CD8-positive, alpha-beta memory T cell (primary cell): ENCODE results near the gene STYK1. TPM values are rescaled to one million over a fixed set of nuclear protein-coding genes. Genes with fewer than 3 reads are reported as not detected.
"Not testable (repeated sequence)": the region's sequence is repeated elsewhere in the genome, so short reads cannot be mapped to it uniquely, and the experiment has no call there.

Source experiments
- CTCF ChIA-PET: fragments of 350-600 bp; sonication (Branson Sonifier 250); formaldehyde crosslinking; loops from one replicate; lab custom pipeline; 2021; ENCODE audit warnings: antibody characterized with exemption; lab: Charles Lee
- POLR2A ChIA-PET: fragments of 350-600 bp; sonication (Branson Sonifier 250); formaldehyde crosslinking; loops from one replicate; lab custom pipeline; 2021; ENCODE audit warnings: antibody characterized with exemption; lab: Charles Lee
- DNase-seq, 5 donors: peaks; one replicate each; pipeline versions ENCODE4 v3.0.0 to v3.0.0-alpha.2; 2020 to 2022; ENCODE audit warnings: mixed read lengths in 1 of 5
- H3K27ac ChIP-seq: one replicate; pipeline ENCODE4 v1.7.0; 2013; ENCODE audit warnings: low read depth, mild to moderate bottlenecking, low read length, moderate library complexity
- H3K27me3 ChIP-seq: 2 replicates; pipeline ENCODE4 v1.7.0; 2013; ENCODE audit warnings: low read length, mild to moderate bottlenecking; ENCODE audit not compliant: insufficient read depth, poor library complexity, severe bottlenecking
- H3K36me3 ChIP-seq: 2 replicates; pipeline ENCODE4 v1.7.0; 2013; ENCODE audit warnings: mild to moderate bottlenecking, low read length, moderate library complexity; ENCODE audit not compliant: insufficient read depth
- H3K4me1 ChIP-seq: 2 replicates; pipeline ENCODE4 v1.7.0; 2013; ENCODE audit warnings: mild to moderate bottlenecking, low read length, moderate library complexity; ENCODE audit not compliant: insufficient read depth
- H3K4me3 ChIP-seq: 2 replicates; pipeline ENCODE4 v1.7.0; 2013; ENCODE audit warnings: mild to moderate bottlenecking, low read length
- H3K9me3 ChIP-seq: 2 replicates; pipeline ENCODE4 v1.7.0; 2013; ENCODE audit warnings: mild to moderate bottlenecking, low read length
- H3K27ac Mint-ChIP-seq, 8 donors: one replicate each; pipeline ENCODE4 v1.8.0; 2020 to 2021; ENCODE audit warnings: mixed read lengths in 8 of 8, mild to moderate bottlenecking in 6 of 8, inconsistent platforms in 3 of 8, moderate library complexity in 3 of 8
- H3K27me3 Mint-ChIP-seq, 2 donors: one replicate each; pipeline ENCODE4 v1.8.0; 2020 to 2021; ENCODE audit warnings: mixed read lengths in 2 of 2, mild to moderate bottlenecking in 1 of 2, moderate library complexity in 1 of 2
- H3K36me3 Mint-ChIP-seq, 3 donors: one replicate each; pipeline ENCODE4 v1.8.0; 2020 to 2021; ENCODE audit warnings: mixed read lengths in 3 of 3, inconsistent platforms in 1 of 3, mild to moderate bottlenecking in 1 of 3
- H3K4me1 Mint-ChIP-seq, 3 donors: one replicate each; pipeline ENCODE4 v1.8.0; 2020 to 2021; ENCODE audit warnings: mixed read lengths in 3 of 3, inconsistent platforms in 1 of 3, mild to moderate bottlenecking in 1 of 3
- H3K4me3 Mint-ChIP-seq, 7 donors: one replicate each; pipeline ENCODE4 v1.8.0; 2020 to 2021; ENCODE audit warnings: mixed read lengths in 7 of 7, mild to moderate bottlenecking in 6 of 7, moderate library complexity in 4 of 7, inconsistent platforms in 2 of 7
- H3K9me3 Mint-ChIP-seq, 5 donors: one replicate each; pipeline ENCODE4 v1.8.0; 2020 to 2022; ENCODE audit warnings: mixed read lengths in 5 of 5, mild to moderate bottlenecking in 3 of 5, moderate library complexity in 2 of 5, inconsistent platforms in 1 of 5
- polyA plus RNA-seq: library from polyadenylated mRNA; unstranded; fragments of 300-500 nt; fragmentation: Illumina TruSeq; gene quantifications from one replicate; pipeline ENCODE4 v1.2.3, GENCODE V29; 2021
- total RNA-seq, 2 experiments: library from RNA; stranded (reverse); gene quantifications; one replicate each; pipeline ENCODE4 v1.2.3, GENCODE V29; 2021

STYK1 gene
- total and polyA plus RNA-seq, 3 experiments from 2014 or later: 2.0 to 2.1 (median 2.1) TPM

- H3K27ac ChIP-seq, H3K9me3 ChIP-seq, H3K36me3 ChIP-seq, H3K4me3 ChIP-seq, CTCF ChIA-PET, H3K27me3 ChIP-seq, DNase-seq, H3K4me1 ChIP-seq, H3K27me3 Mint-ChIP-seq, POLR2A ChIA-PET: not testable (repeated sequence)
- Mint-ChIP-seq H3K36me3 (peaks cover 3 to 30% (median 27%) of the 10 kb centered on the region in 3 donors), H3K4me3 (peak overlapping the region in 2 of 7 donors; percentile 59 to 77), H3K9me3 (peaks cover 0 to 12% (median 0%) of the 10 kb centered on the region in 5 donors), H3K4me1 (peaks cover 4 to 35% (median 10%) of the 10 kb centered on the region in 3 donors), H3K27ac (peak overlapping the region in 6 of 8 donors; percentile 5 to 66 (median 54))
These were observed 91.7 kb downstream of the STYK1 start for GRCh38 chr12:10582133-10582532.

DNA sequence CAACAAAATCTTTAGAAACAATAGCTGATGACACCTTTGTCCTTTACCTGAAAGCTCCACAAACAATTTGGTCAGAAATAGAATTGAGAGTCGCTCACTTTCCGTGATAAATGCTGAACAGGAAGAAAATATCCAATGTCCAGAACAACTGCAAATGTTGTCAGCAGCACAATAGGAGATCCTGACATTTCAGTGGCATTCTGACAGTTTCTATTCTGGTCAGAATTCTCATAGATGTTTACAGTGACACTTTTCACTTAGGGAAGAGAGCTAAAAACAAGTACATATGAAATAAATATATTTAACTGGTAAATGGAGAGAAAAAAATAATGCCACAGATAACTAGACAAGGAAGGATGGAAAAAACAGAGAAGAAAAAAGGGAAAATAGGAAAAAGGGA lies 99.5 kb downstream of the STYK1 start:
- H3K9me3 Mint-ChIP-seq: no peaks in the 10 kb centered on the region
- no peak for DNase-seq
- H3K9me3 ChIP-seq: no peaks in the 10 kb centered on the region
- no peaks in the 10 kb centered on the region for H3K36me3 ChIP-seq
- peaks cover 0 to 5% of the 10 kb centered on the region in 2 donors for H3K27me3 Mint-ChIP-seq
- no peaks in the 10 kb centered on the region for H3K27me3 ChIP-seq
- ChIA-PET POLR2A (interaction anchor here (0.6 kb wide), 1 partner anchor 14 kb away, joined by 7 read pairs; no protein-coding TSS in a partner anchor), CTCF (interaction anchor here (1.5 kb wide), 2 partner anchors 163 to 339 kb away, joined by 3 to 4 read pairs; no protein-coding TSS in a partner anchor)
- H3K4me3 ChIP-seq: no peak overlapping the region
- H3K36me3 Mint-ChIP-seq: peaks cover 0 to 11% (median 7%) of the 10 kb centered on the region in 3 donors
- H3K4me3 Mint-ChIP-seq: no peak overlapping the region
- H3K27ac ChIP-seq: no peak overlapping the region
- H3K4me1 ChIP-seq: no peaks in the 10 kb centered on the region
- peaks cover 7 to 34% (median 15%) of the 10 kb centered on the region in 3 donors for H3K4me1 Mint-ChIP-seq
- peak overlapping the region in 3 of 8 donors; percentile 32 to 56 (median 38) for H3K27ac Mint-ChIP-seq

- H3K27ac Mint-ChIP-seq, CTCF ChIA-PET, H3K27me3 ChIP-seq, H3K9me3 Mint-ChIP-seq, H3K27me3 Mint-ChIP-seq, H3K27ac ChIP-seq, H3K4me3 Mint-ChIP-seq, H3K9me3 ChIP-seq, H3K4me1 ChIP-seq, POLR2A ChIA-PET, H3K36me3 ChIP-seq, H3K4me3 ChIP-seq, DNase-seq: not testable (repeated sequence)
- peaks cover 18 to 38% (median 21%) of the 10 kb centered on the region in 3 donors for H3K4me1 Mint-ChIP-seq
- H3K36me3 Mint-ChIP-seq: peaks cover 0 to 11% (median 7%) of the 10 kb centered on the region in 3 donors
These were observed 101.8 kb downstream of the STYK1 start for GRCh38 chr12:10572021-10572490.

DNA sequence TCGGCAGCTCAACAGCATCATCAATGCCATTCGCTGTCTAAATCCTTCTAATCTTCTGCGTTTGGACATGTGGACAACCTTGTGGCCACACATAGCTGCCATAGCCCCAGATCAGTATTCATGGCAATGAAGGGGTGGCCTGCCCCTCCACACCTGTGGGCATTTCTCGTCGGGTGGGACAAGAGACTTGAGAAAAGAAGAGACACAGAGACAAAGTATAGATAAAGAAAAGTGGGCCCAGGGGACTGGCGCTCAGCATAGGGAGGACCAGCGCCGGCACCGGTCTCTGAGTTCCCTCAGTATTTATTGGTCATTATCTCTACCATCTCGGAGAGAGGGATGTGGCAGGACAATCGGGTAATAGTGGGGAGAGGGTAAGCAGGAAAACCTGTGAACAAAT lies 102.7 kb downstream of the STYK1 start:
- Histone ChIP-seq H3K9me3 (no peaks in the 10 kb centered on the region), H3K27me3 (no peaks in the 10 kb centered on the region), H3K4me3 (no peak overlapping the region), H3K27ac (no peak overlapping the region), H3K4me1 (no peaks in the 10 kb centered on the region), H3K36me3 (no peaks in the 10 kb centered on the region)
- CTCF ChIA-PET: interaction anchor here (0.9 to 1.0 kb wide), 2 partner anchors 123 to 335 kb away, joined by 3 read pairs; no protein-coding TSS in a partner anchor
- POLR2A ChIA-PET: no interaction called here
- no peak for DNase-seq
- H3K36me3 Mint-ChIP-seq: peaks cover 0 to 11% (median 7%) of the 10 kb centered on the region in 3 donors
- H3K9me3 Mint-ChIP-seq: no peaks in the 10 kb centered on the region
- H3K4me3 Mint-ChIP-seq: no peak overlapping the region
- H3K4me1 Mint-ChIP-seq: peaks cover 23 to 47% (median 29%) of the 10 kb centered on the region in 3 donors
- peaks cover 0 to 2% of the 10 kb centered on the region in 2 donors for H3K27me3 Mint-ChIP-seq
- peak overlapping the region in 2 of 8 donors; percentile 11 to 29 for H3K27ac Mint-ChIP-seq

Other genes starting within 250 kb of the STYK1 start
- gene KLRC2, start 238.0 kb downstream of the STYK1 start, total RNA-seq: 1 to 10 TPM; 4.9 to 5.7 TPM
- gene KLRC2, start 238.0 kb downstream of the STYK1 start, polyA plus RNA-seq: 13.3 TPM
- gene KLRC1, start 220.7 kb downstream of the STYK1 start, total RNA-seq: 10 to 100 TPM; 12.9 to 13.7 TPM
- 65.1 TPM for gene KLRC1, start 220.7 kb downstream of the STYK1 start, polyA plus RNA-seq
- 1 to 10 TPM; 1.7 to 2.2 TPM for gene EIF2S3B, start 168.2 kb downstream of the STYK1 start, total RNA-seq
- gene EIF2S3B, start 168.2 kb downstream of the STYK1 start, polyA plus RNA-seq: 0.58 TPM
- 100 to 1,000 TPM; 130 to 138 TPM for gene MAGOHB, start 60.4 kb downstream of the STYK1 start, total RNA-seq
- gene MAGOHB, start 60.4 kb downstream of the STYK1 start, polyA plus RNA-seq: 59.0 TPM
- gene YBX3, start 49.3 kb upstream of the STYK1 start, total RNA-seq: 100 to 1,000 TPM; 222 to 251 TPM
- 40.5 TPM for gene YBX3, start 49.3 kb upstream of the STYK1 start, polyA plus RNA-seq
- gene TAS2R7, start 128.6 kb upstream of the STYK1 start, total RNA-seq: not detected
- gene TAS2R7, start 128.6 kb upstream of the STYK1 start, polyA plus RNA-seq: not detected
- not detected for gene TAS2R8, start 133.2 kb upstream of the STYK1 start, total RNA-seq
- not detected for gene TAS2R8, start 133.2 kb upstream of the STYK1 start, polyA plus RNA-seq
- gene TAS2R9, start 136.1 kb upstream of the STYK1 start, total RNA-seq: not detected
- not detected for gene TAS2R9, start 136.1 kb upstream of the STYK1 start, polyA plus RNA-seq
- under 1 TPM; 0.22 to 0.28 TPM for gene TAS2R10, start 152.3 kb upstream of the STYK1 start, total RNA-seq
- not detected for gene TAS2R10, start 152.3 kb upstream of the STYK1 start, polyA plus RNA-seq
- gene PRR4, start 175.4 kb upstream of the STYK1 start, total RNA-seq: under 1 TPM in 1 of 2 experiments, not detected in 1; 0.70 TPM
- gene PRR4, start 175.4 kb upstream of the STYK1 start, polyA plus RNA-seq: 0.63 TPM
- 1 to 10 TPM; 5.8 to 8.6 TPM for gene PRH1, start 210.2 kb upstream of the STYK1 start, total RNA-seq
- 7.3 TPM for gene PRH1, start 210.2 kb upstream of the STYK1 start, polyA plus RNA-seq
- gene TAS2R13, start 235.5 kb upstream of the STYK1 start, total RNA-seq: under 1 TPM; 0.26 to 0.27 TPM
- not detected for gene TAS2R13, start 235.5 kb upstream of the STYK1 start, polyA plus RNA-seq